ENCODE results near the gene SCUBE2. TPM values are rescaled to one million over a fixed set of nuclear protein-coding genes. Genes with fewer than 3 reads are reported as not detected.

SCUBE2 gene
- total RNA-seq (2014; rRNA removed; shearing (Covaris generic)) = 3.5 and 10.7 TPM in 2 replicates
- 0.67 and 1.3 TPM in 2 replicates for polyA plus RNA-seq (2016; fragmentation: Nextera tagmentation; extraction: Ambion mirVana)

DNA sequence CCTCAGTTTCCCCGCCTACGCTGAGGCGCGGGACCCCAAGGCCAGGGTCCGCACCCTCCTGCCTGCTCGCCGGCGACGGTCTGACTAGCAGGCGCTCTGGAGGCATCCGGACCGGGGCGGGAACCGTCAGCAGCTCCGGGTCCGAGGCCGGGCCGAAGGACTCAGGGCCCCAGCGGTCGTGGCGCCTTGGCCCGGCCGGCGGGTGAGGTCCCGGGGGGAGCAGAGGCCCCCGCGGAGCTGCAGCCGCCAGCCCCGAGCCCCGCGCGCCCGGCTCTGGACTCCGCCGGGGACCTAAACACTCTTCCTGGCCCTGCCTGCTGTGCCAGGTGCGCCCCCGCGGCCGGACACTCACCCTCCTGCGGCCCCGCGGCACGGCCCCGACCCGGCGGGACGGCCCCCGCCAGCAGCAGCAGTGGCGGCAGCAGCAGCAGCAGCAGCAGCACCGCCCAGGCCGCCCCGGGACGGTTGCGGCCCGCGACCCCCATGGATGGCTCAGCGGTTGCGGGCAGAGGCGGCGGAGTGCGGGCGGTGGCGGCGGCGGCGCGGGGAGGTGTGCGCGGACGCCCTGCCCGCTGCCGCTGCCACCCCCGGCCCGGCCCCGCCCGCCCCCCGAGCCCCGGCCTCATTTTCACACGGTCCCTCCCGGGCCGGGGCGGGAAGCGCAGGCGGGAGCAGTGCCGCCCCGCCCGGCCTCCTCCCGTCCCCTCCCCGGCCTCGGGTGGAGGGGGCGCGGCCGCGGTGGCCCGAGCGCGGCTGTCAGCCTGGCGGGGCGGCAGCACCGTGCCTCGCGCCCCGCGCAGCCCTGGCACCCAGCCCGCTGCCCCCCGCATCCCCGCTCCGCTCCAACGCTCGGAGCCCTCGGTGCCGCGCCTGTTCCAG is at the start of gene SCUBE2:
TSS of gene SCUBE2 (minus strand) at position 556 of the 879 bp plus-strand sequence. CDS start at position 485, 71 bp downstream.
- H3K36me3 ChIP-seq (ENCODE audit: low read depth) = no peaks in the 10 kb centered on the region
- peak within 1 kb of the TSS; percentile 63 for H3K4me3 ChIP-seq
- H3K79me2 ChIP-seq (ENCODE audit: insufficient read depth) = no peaks in the 10 kb centered on the region
- no peaks in the 10 kb centered on the region for H3K27me3 ChIP-seq (replicated peaks; ENCODE audit: insufficient read depth)
- peak within 1 kb of the TSS; percentile 73 for H2AFZ ChIP-seq
- peak within 1 kb of the TSS; percentile 42 for H3K4me2 ChIP-seq (ENCODE audit: unreplicated experiment)
- no peaks in the 10 kb centered on the region for H3K9me2 ChIP-seq (ENCODE audit: insufficient read depth)
- 6 to 7% methylated on average over 41 to 53 of the region's 113 CpGs for whole genome bisulfite sequencing, 2 experiments (ENCODE audit: low coverage in 1 of 2, low lambda C conversion rate in 2 of 2, missing lambda C conversion rate in 2 of 2)
- no peaks in the 10 kb centered on the region for H3K4me1 ChIP-seq (ENCODE audit: insufficient read depth)
- no peaks in the 10 kb centered on the region for H4K20me1 ChIP-seq (ENCODE audit: insufficient read depth)
- no peak within 1 kb of the TSS for H3K27ac ChIP-seq
- no peak for TF ChIP-seq EZH2phosphoT487 (IDR thresholded peaks at IDR 0.05; ENCODE audit: insufficient read depth, low read depth)
- TF ChIP-seq EZH2 (IDR thresholded peaks at IDR 0.05; ENCODE audit: insufficient read depth, poor library complexity, severe bottlenecking) = no peak
- in situ Hi-C loops (cut with MboI) = no loop called here
- no peak within 1 kb of the TSS for H3K9ac ChIP-seq
- H3F3A ChIP-seq (ENCODE audit: insufficient read depth) = no peaks in the 10 kb centered on the region
- H3K9me3 ChIP-seq (ENCODE audit: low read depth) = no peaks in the 10 kb centered on the region
- peak; percentile 48 for DNase-seq

DNA sequence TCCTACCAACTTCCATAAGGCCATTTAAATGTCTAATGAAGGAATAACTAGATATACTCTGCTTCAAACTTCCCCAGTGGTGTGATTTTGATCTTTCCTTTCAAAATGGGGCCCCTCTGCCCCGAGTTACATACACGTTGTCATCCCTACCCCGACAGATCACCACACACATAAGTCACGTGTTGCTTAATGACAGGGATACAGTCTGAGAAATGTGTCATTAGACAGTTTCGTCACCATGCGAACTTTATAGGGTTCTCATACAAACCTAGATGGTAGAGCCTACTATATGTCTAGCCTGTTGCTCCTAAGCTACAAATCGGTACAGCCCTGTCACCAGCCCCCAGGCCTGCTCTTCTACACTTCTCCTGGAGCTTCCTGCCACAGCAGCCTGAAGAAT is 49.8 kb upstream of the SCUBE2 start:
- H3K4me2 ChIP-seq (ENCODE audit: unreplicated experiment) = no peak overlapping the region
- no peak overlapping the region for H2AFZ ChIP-seq
- peaks cover 12% of the 10 kb centered on the region for H3K4me1 ChIP-seq (ENCODE audit: insufficient read depth)
- in situ Hi-C loops (cut with MboI) = no loop called here
- DNase-seq = no peak
- H3F3A ChIP-seq (ENCODE audit: insufficient read depth) = peaks cover 29% of the 10 kb centered on the region
- peaks cover 67% of the 10 kb centered on the region for H3K36me3 ChIP-seq (ENCODE audit: low read depth)
- no peak overlapping the region for H3K9ac ChIP-seq
- H3K79me2 ChIP-seq (ENCODE audit: insufficient read depth) = 0 out of 2 replicates have a peak, but pooled peaks cover 9% of the 10 kb centered on the region
- H3K9me3 ChIP-seq (ENCODE audit: low read depth) = no peaks in the 10 kb centered on the region
- no peak for TF ChIP-seq EZH2phosphoT487 (IDR thresholded peaks at IDR 0.05; ENCODE audit: insufficient read depth, low read depth)
- no peak for TF ChIP-seq EZH2 (IDR thresholded peaks at IDR 0.05; ENCODE audit: insufficient read depth, poor library complexity, severe bottlenecking)
- H3K27me3 ChIP-seq (replicated peaks; ENCODE audit: insufficient read depth) = no peaks in the 10 kb centered on the region
- H3K9me2 ChIP-seq (ENCODE audit: insufficient read depth) = no peaks in the 10 kb centered on the region
- no peaks in the 10 kb centered on the region for H4K20me1 ChIP-seq (ENCODE audit: insufficient read depth)
- H3K27ac ChIP-seq = no peak overlapping the region
- 91 to 93% methylated on average over 7 of the region's 7 CpGs for WGBS, 2 experiments (ENCODE audit: low coverage in 1 of 2, low lambda C conversion rate in 2 of 2, missing lambda C conversion rate in 2 of 2)
- H3K4me3 ChIP-seq = no peak overlapping the region

GRCh38 chr11:9139628-9140357 is 48.4 kb upstream of the SCUBE2 start:
- peaks cover 67% of the 10 kb centered on the region for H3K36me3 ChIP-seq (ENCODE audit: low read depth)
- WGBS, 2 experiments (ENCODE audit: low coverage in 1 of 2, low lambda C conversion rate in 2 of 2, missing lambda C conversion rate in 2 of 2) = 75 to 88% methylated on average over 7 of the region's 7 CpGs
- no peak overlapping the region for H3K4me2 ChIP-seq (ENCODE audit: unreplicated experiment)
- TF ChIP-seq EZH2phosphoT487 (IDR thresholded peaks at IDR 0.05; ENCODE audit: insufficient read depth, low read depth) = no peak
- TF ChIP-seq EZH2 (IDR thresholded peaks at IDR 0.05; ENCODE audit: insufficient read depth, poor library complexity, severe bottlenecking) = no peak
- H3K79me2 ChIP-seq (ENCODE audit: insufficient read depth) = 0 out of 2 replicates have a peak, but pooled peaks cover 4% of the 10 kb centered on the region
- no peak overlapping the region for H3K4me3 ChIP-seq
- no peaks in the 10 kb centered on the region for H3K27me3 ChIP-seq (replicated peaks; ENCODE audit: insufficient read depth)
- no peaks in the 10 kb centered on the region for H3K9me3 ChIP-seq (ENCODE audit: low read depth)
- DNase-seq = no peak
- H4K20me1 ChIP-seq (ENCODE audit: insufficient read depth) = no peaks in the 10 kb centered on the region
- H3F3A ChIP-seq (ENCODE audit: insufficient read depth) = peaks cover 29% of the 10 kb centered on the region
- H3K4me1 ChIP-seq (ENCODE audit: insufficient read depth) = peaks cover 12% of the 10 kb centered on the region
- no peak overlapping the region for H3K9ac ChIP-seq
- in situ Hi-C loops (cut with MboI) = no loop called here
- peak overlapping the region; percentile 42 for H3K27ac ChIP-seq
- no peaks in the 10 kb centered on the region for H3K9me2 ChIP-seq (ENCODE audit: insufficient read depth)
- H2AFZ ChIP-seq = no peak overlapping the region
